ENCODE results near the gene DACH1. TPM values are rescaled to one million over a fixed set of nuclear protein-coding genes. Genes with fewer than 3 reads are reported as not detected.
A peak's percentile ranks its signal among the peaks of the same experiment; 100 is the strongest.
"Not testable (repeated sequence)": the region's sequence is repeated elsewhere in the genome, so short reads cannot be mapped to it uniquely, and the experiment has no call there.

Gene DACH1
- not detected for polyA plus RNA-seq

DNA sequence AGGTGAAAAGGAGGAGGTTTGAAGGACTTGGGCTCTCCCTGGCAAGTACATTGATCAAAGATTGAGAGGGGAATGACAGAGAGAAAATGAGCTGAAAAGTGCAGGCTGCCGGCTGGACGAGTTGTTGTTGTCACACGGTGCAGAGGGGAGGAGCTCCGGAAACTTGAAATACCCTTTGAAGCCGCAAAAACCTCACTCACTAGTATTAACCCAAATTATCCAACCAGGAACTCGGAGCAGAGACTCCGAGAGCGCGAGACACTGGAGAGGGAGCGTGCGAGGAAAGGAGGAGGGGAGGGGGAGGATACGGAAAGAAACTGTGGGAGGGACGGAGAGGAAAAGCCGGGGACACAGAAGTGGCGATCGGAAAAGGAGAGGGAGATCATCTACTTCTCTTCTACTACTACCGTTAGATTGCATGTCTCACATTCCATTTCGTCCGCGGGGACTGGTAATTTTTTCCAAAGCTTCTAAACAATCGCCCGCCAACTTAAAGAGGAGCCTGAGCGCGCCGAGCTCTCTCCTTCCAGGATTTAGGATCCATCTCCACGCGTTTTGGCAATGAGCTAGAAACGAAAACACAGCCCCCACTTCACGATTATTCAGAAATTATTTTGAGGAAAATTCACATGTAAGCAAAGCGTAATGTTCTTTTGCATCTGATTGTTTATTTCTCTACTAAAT is at the start of gene DACH1:
Gene DACH1, minus strand, starts transcription at position 74 of the 684 bp plus-strand sequence.
- Mint-ChIP-seq H3K27ac (no peak within 1 kb of the TSS), H3K4me3 (peak within 1 kb of the TSS in 2 of 4 donors; percentile 53 to 68), H3K4me1 (peaks cover 4 to 7% (median 6%) of the 10 kb centered on the region in 3 donors), H3K36me3 (no peaks in the 10 kb centered on the region), H3K9me3 (peaks cover 0 to 3% (median 0%) of the 10 kb centered on the region in 3 donors), H3K27me3 (peaks cover 35% of the 10 kb centered on the region)

DNA sequence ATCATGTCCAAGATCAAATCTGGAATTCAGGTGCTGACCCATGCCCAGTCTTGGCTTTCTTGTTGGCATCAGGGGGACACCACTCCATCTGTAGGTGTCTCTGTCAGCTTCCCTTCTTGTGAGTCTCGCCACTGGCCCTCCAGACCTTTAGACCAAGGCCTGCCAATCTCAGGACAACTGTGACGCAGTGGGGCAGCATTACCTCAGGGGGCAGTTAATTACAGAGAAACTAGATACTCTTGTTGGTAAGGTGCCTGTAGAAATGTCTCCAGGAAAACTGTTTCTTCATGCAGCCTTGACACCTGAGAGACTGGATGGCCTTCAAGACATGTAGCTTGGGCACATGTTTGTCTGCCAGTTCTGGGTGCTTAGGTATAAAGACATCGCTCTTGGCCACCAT is 46.7 kb upstream of the DACH1 start:
- no peak overlapping the region for H3K27ac Mint-ChIP-seq
- no peak overlapping the region for H3K4me3 Mint-ChIP-seq
- no peaks in the 10 kb centered on the region for H3K4me1 Mint-ChIP-seq
- H3K36me3 Mint-ChIP-seq = no peaks in the 10 kb centered on the region
- peaks cover 0 to 4% (median 1%) of the 10 kb centered on the region in 3 donors for H3K9me3 Mint-ChIP-seq
- no peaks in the 10 kb centered on the region for H3K27me3 Mint-ChIP-seq

- Mint-ChIP-seq H3K36me3 (no peaks in the 10 kb centered on the region), H3K9me3 (peaks cover 0 to 7% (median 0%) of the 10 kb centered on the region in 3 donors), H3K27me3 (no peaks in the 10 kb centered on the region), H3K4me3 (no peak overlapping the region), H3K4me1 (no peaks in the 10 kb centered on the region), H3K27ac (no peak overlapping the region)
These were observed 45.5 kb upstream of the DACH1 start for GRCh38 chr13:71912524-71912923.

DNA sequence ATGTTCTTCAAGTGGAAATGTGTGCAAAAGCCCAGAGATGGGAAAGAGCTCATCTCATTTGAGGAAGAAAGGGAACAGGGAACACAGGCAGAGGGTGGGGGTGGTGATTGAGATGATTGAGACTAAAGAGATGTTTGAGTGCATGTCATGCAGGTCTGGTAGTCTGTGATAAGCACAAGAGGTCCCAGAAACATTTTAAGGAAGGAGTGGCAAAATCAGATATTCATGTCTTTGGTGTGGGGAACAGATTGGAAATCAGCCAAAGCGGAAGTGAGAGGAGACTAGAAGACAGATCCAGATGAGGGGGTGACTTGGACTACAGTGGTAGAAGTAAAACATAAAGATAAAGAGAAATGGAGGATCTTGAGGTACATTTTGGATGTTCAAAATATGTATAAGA is 39.4 kb upstream of the DACH1 start:
- H3K4me1 Mint-ChIP-seq = no peaks in the 10 kb centered on the region
- no peaks in the 10 kb centered on the region for H3K36me3 Mint-ChIP-seq
- H3K27me3 Mint-ChIP-seq = no peaks in the 10 kb centered on the region
- no peak overlapping the region for H3K27ac Mint-ChIP-seq
- H3K4me3 Mint-ChIP-seq = no peak overlapping the region
- peaks cover 0 to 3% (median 0%) of the 10 kb centered on the region in 3 donors for H3K9me3 Mint-ChIP-seq

DNA sequence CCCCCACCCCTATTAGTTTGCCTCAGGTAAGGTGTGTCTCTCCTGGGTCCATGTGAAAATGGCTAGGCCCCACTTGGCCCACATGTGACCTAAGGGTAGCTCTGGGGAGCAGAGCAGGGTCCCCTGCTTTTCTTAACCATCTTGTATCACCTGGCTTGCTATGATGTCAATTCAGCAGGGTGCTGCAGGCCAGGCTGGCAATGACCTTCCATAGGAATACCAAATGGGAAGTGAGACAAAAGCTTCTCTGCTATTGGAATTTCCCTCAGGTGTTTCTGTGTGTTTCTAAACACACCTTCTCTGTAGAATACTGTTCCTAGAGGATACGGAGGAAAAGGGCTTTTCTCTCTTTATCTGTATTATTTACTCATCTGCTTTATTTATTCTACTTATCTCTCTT is 35.7 kb upstream of the DACH1 start:
- no peaks in the 10 kb centered on the region for H3K4me1 Mint-ChIP-seq
- peaks cover 0 to 12% (median 2%) of the 10 kb centered on the region in 3 donors for H3K9me3 Mint-ChIP-seq
- H3K27me3 Mint-ChIP-seq = no peaks in the 10 kb centered on the region
- H3K27ac Mint-ChIP-seq = no peak overlapping the region
- no peak overlapping the region for H3K4me3 Mint-ChIP-seq
- H3K36me3 Mint-ChIP-seq = no peaks in the 10 kb centered on the region

- not testable (repeated sequence) for H3K27ac Mint-ChIP-seq, H3K4me3 Mint-ChIP-seq, H3K4me1 Mint-ChIP-seq, H3K9me3 Mint-ChIP-seq, H3K27me3 Mint-ChIP-seq, H3K36me3 Mint-ChIP-seq
These were observed 26.5 kb upstream of the DACH1 start for GRCh38 chr13:71893506-71893905.

- no peak overlapping the region for H3K27ac Mint-ChIP-seq
- peaks cover 3 to 8% (median 5%) of the 10 kb centered on the region in 3 donors for H3K9me3 Mint-ChIP-seq
- no peaks in the 10 kb centered on the region for H3K36me3 Mint-ChIP-seq
- H3K27me3 Mint-ChIP-seq = no peaks in the 10 kb centered on the region
- H3K4me1 Mint-ChIP-seq = no peaks in the 10 kb centered on the region
- H3K4me3 Mint-ChIP-seq = no peak overlapping the region
These were observed 19.9 kb upstream of the DACH1 start for GRCh38 chr13:71886880-71887279.

DNA sequence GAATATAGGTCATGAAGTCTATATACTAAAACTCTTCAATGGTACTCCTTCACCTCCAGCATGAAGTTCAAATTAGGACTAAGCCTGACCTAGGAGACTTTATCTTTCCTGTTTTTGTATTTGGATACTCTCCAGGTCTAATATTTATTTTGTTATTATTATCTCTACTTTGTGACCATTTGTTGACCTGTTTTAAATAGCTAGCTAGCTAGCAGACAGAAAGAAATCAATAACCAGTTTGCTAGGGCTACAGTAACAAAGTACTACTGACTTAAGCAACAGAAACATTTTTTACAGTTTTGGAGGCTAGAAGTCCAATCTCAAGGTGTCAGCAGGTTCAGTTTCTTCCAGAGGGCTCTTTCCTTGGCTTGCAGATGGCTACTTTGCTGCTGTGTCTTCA is 15.1 kb upstream of the DACH1 start:
- no peaks in the 10 kb centered on the region for H3K36me3 Mint-ChIP-seq
- no peaks in the 10 kb centered on the region for H3K27me3 Mint-ChIP-seq
- H3K4me1 Mint-ChIP-seq = no peaks in the 10 kb centered on the region
- H3K9me3 Mint-ChIP-seq = peaks cover 3 to 12% (median 5%) of the 10 kb centered on the region in 3 donors
- no peak overlapping the region for H3K4me3 Mint-ChIP-seq
- H3K27ac Mint-ChIP-seq = no peak overlapping the region

- H3K9me3 Mint-ChIP-seq = peaks cover 1 to 9% (median 5%) of the 10 kb centered on the region in 3 donors
- H3K4me1 Mint-ChIP-seq = no peaks in the 10 kb centered on the region
- H3K27ac Mint-ChIP-seq = no peak overlapping the region
- no peaks in the 10 kb centered on the region for H3K36me3 Mint-ChIP-seq
- H3K27me3 Mint-ChIP-seq = no peaks in the 10 kb centered on the region
- H3K4me3 Mint-ChIP-seq = no peak overlapping the region
These were observed 13.9 kb upstream of the DACH1 start for GRCh38 chr13:71880753-71881541.

DNA sequence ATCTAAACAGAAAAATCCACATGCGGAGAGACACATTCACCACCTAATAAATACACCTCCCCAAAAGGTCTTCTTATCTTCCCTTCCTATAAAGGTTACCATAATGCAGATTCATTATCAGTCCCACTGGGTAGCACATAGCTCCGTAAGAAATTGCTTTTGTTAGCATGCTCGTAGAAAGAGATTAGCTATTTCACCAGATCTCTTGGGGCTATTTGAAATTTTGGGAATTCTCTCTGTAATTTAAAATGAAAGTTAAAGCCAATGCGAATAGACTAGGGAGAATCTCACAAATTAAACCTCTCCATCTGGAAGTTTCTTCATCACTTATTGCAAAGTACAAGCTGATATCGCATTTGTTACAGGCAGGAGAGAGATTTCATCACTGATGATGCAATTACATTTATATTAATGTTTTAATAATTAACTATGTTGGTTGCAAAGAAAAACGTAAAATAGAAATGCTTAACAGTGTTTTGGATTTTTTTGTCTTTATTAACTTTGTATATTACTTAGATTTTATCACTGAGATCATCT is 12.9 kb upstream of the DACH1 start:
- Mint-ChIP-seq H3K27ac (no peak overlapping the region), H3K4me3 (no peak overlapping the region), H3K36me3 (no peaks in the 10 kb centered on the region), H3K27me3 (no peaks in the 10 kb centered on the region), H3K9me3 (peaks cover 0 to 9% (median 5%) of the 10 kb centered on the region in 3 donors), H3K4me1 (no peaks in the 10 kb centered on the region)

DNA sequence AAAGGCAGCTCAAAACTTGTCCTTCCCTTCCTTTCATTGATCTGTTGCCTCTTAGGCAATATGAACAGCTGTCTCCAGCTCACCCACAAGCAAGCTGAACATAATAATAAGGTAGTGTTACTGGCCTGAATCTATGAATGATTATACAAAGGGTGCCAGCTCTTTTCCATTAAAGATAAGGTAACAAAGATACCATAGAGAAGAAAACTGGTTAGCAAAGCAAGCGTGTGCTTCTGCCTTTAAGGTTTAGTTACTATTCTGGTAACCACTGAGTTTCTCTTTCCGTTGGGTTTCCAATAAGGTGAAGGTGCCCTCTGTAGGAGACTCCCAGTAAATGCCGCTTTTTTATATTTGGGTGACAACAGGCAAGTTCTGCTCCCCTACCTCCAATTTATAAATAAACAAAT is 12.1 kb upstream of the DACH1 start:
- H3K9me3 Mint-ChIP-seq = peaks cover 0 to 9% (median 5%) of the 10 kb centered on the region in 3 donors
- no peak overlapping the region for H3K4me3 Mint-ChIP-seq
- H3K27me3 Mint-ChIP-seq = no peaks in the 10 kb centered on the region
- no peak overlapping the region for H3K27ac Mint-ChIP-seq
- no peaks in the 10 kb centered on the region for H3K36me3 Mint-ChIP-seq
- H3K4me1 Mint-ChIP-seq = no peaks in the 10 kb centered on the region

DNA sequence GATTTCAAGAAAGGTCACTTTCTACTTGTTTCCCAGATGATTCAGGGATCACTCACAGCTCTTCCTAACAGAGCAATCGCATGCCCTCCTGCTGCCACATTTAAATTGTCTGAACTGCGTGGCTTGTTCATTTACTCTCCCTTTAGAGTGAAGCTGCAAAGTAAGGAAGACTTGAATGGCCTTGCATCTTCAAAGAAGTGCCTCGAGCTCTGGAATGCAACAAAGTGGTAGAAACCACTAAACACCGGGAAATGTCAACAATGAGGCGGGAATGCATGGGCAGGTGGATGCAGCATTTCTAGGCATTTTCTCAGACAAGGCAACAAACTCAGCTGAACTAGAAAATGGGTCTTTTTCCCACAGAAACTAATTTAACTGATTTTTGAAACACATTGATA is 10.3 kb upstream of the DACH1 start:
- Mint-ChIP-seq H3K27me3 (no peaks in the 10 kb centered on the region), H3K9me3 (peaks cover 0 to 5% (median 0%) of the 10 kb centered on the region in 3 donors), H3K4me3 (no peak overlapping the region), H3K27ac (no peak overlapping the region), H3K36me3 (no peaks in the 10 kb centered on the region), H3K4me1 (no peaks in the 10 kb centered on the region)

- Mint-ChIP-seq H3K9me3 (peaks cover 0 to 3% (median 3%) of the 10 kb centered on the region in 3 donors), H3K27me3 (no peaks in the 10 kb centered on the region), H3K36me3 (no peaks in the 10 kb centered on the region), H3K4me3 (no peak overlapping the region), H3K27ac (no peak overlapping the region), H3K4me1 (no peaks in the 10 kb centered on the region)
These were observed 9.7 kb upstream of the DACH1 start for GRCh38 chr13:71876648-71877255.

DNA sequence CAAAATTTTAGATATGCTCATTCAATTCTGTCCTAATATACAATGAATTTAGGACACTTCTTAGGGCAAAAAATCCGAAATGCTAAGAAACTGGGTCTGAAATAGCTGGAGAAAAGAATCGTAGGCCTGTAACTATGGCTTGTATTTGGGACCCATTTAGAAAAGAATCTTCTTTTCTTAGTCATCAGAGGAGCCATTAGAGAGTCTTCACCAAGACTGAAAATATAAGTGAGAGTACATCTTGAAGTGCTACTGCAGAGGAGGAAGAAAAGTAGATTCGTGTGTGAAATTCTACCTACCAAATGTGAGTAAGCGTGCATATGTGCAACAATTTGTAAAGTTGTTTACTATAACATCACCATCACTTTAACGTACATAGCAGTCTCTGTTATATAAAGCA is 8.8 kb upstream of the DACH1 start:
- Mint-ChIP-seq H3K36me3 (no peaks in the 10 kb centered on the region), H3K27me3 (no peaks in the 10 kb centered on the region), H3K27ac (no peak overlapping the region), H3K4me1 (no peaks in the 10 kb centered on the region), H3K4me3 (no peak overlapping the region), H3K9me3 (peaks cover 0 to 3% (median 0%) of the 10 kb centered on the region in 3 donors)

GRCh38 chr13:71874458-71874857 is 7.5 kb upstream of the DACH1 start:
- Mint-ChIP-seq H3K36me3 (no peaks in the 10 kb centered on the region), H3K9me3 (peaks cover 0 to 3% (median 0%) of the 10 kb centered on the region in 3 donors), H3K27ac (no peak overlapping the region), H3K27me3 (peaks cover 4% of the 10 kb centered on the region), H3K4me1 (no peaks in the 10 kb centered on the region), H3K4me3 (no peak overlapping the region)
